Mesothelial cell of epicardium (in vitro differentiated cells): ENCODE results near the gene GPR183. TPM values are rescaled to one million over a fixed set of nuclear protein-coding genes. Genes with fewer than 3 reads are reported as not detected.

Experiments used
- DNase-seq, 2 experiments: peaks; one replicate each; pipeline ENCODE4 v3.0.0; 2021; ENCODE audit warnings: low spot score in 2 of 2; ENCODE audit not compliant: unreplicated experiment in 2 of 2
- H3K27ac Mint-ChIP-seq: 2 replicates; pipeline ENCODE4 v1.8.0; 2021; ENCODE audit warnings: mixed read lengths
- H3K27me3 Mint-ChIP-seq: 2 replicates; pipeline ENCODE4 v1.8.0; 2021; ENCODE audit warnings: low read depth, mixed read lengths
- H3K36me3 Mint-ChIP-seq: 2 replicates; pipeline ENCODE4 v1.8.0; 2021; ENCODE audit warnings: mixed read lengths
- H3K4me1 Mint-ChIP-seq: 2 replicates; pipeline ENCODE4 v1.8.0; 2021; ENCODE audit warnings: mixed read lengths
- H3K4me3 Mint-ChIP-seq: 2 replicates; pipeline ENCODE4 v1.8.0; 2021; ENCODE audit warnings: mild to moderate bottlenecking, moderate library complexity, mixed read lengths
- H3K9me3 Mint-ChIP-seq: 2 replicates; pipeline ENCODE4 v1.8.0; 2021; ENCODE audit warnings: mixed read lengths
- total RNA-seq: library from RNA; stranded (reverse); gene quantifications from 3 replicates; pipeline ENCODE4 v1.2.1, GENCODE V29; 2021
- TF ChIP-seq, protein P1 (sequence below): fragments of 200-600 bp; sonication (generic); IDR thresholded peaks from one replicate; pipeline ENCODE4 v1.5.0; 2021; ENCODE audit warnings: antibody characterized with exemption; ENCODE audit not compliant: unreplicated experiment

The GPR183 gene
- total RNA-seq, 1 donor from 2014 or later = 0.25 TPM

DNA sequence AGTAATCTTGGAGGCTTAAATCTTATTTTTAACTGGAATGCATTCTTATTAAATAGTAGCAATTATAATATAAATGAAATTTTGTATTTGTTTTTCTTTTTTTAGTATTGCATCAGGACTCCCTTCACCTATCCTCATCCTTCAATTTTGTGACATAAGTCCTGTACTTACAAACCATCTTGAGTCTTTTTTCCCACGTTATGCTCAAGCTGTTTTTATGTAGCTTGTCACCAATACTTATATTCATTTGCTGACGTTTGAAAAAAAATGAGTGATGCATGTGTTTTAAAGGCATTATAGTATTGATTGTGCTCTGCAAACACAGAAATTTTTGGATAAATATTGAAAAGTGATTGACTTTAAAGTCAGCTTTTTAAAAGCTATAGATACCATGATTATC lies 49.9 kb downstream of the GPR183 start:
- TF ChIP-seq, protein P1, sequence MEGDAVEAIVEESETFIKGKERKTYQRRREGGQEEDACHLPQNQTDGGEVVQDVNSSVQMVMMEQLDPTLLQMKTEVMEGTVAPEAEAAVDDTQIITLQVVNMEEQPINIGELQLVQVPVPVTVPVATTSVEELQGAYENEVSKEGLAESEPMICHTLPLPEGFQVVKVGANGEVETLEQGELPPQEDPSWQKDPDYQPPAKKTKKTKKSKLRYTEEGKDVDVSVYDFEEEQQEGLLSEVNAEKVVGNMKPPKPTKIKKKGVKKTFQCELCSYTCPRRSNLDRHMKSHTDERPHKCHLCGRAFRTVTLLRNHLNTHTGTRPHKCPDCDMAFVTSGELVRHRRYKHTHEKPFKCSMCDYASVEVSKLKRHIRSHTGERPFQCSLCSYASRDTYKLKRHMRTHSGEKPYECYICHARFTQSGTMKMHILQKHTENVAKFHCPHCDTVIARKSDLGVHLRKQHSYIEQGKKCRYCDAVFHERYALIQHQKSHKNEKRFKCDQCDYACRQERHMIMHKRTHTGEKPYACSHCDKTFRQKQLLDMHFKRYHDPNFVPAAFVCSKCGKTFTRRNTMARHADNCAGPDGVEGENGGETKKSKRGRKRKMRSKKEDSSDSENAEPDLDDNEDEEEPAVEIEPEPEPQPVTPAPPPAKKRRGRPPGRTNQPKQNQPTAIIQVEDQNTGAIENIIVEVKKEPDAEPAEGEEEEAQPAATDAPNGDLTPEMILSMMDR = no peak
- no peaks in the 10 kb centered on the region for H3K27me3 Mint-ChIP-seq

DNA sequence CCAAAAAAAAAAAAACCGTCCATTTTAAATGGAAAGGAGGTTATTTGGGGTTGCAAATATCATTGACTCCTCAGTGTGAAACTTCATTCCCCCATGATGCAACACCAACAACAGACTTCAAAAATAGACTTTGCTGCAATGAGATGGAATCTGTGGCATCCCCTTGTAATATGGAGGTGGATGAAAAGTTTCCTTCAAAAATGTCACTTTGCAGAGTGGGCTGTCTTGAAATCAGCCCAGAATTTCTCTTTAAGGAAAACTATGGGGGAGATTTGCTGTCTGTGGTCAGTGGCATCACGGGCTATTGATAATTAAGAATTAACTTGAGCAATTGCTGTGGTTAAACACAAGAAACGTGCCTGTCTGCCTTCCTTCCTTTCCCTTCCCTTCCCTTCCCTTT lies 50.5 kb downstream of the GPR183 start:
- Mint-ChIP-seq H3K4me3 (no peak overlapping the region), H3K9me3 (no peaks in the 10 kb centered on the region), H3K36me3 (peaks cover 14% of the 10 kb centered on the region), H3K27ac (no peak overlapping the region), H3K4me1 (no peaks in the 10 kb centered on the region), H3K27me3 (no peaks in the 10 kb centered on the region)
- DNase-seq = no peak
- TF ChIP-seq, protein P1 = no peak

More for the DNA sequence above, 49.9 kb downstream of the GPR183 start:
- Mint-ChIP-seq H3K9me3 (no peaks in the 10 kb centered on the region), H3K4me3 (no peak overlapping the region), H3K27ac (no peak overlapping the region), H3K36me3 (peaks cover 14% of the 10 kb centered on the region), H3K4me1 (no peaks in the 10 kb centered on the region)
- DNase-seq = no peak

DNA sequence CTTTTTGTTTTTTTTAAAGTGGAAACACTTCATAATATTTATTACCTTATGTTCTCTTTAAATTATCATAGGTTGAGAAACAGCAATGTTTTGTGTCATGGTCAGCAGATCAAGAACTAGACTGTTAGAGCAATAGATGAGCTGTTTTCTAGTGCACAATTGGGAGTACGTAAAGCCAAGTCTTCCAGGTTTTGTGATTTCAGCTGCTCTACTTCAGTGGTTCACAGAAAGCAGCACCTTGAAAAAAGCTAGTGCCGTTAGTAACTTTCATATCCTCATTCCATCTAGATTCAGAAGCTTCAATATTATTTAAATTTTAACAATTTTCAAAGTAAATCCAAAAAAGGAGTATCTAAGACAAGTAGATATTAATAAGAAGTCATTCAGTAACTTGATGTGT lies 50.9 kb downstream of the GPR183 start:
- Mint-ChIP-seq H3K27me3 (no peaks in the 10 kb centered on the region), H3K36me3 (peaks cover 14% of the 10 kb centered on the region), H3K4me3 (no peak overlapping the region), H3K27ac (no peak overlapping the region), H3K9me3 (no peaks in the 10 kb centered on the region), H3K4me1 (no peaks in the 10 kb centered on the region)
- TF ChIP-seq, protein P1 = no peak
- DNase-seq = no peak

DNA sequence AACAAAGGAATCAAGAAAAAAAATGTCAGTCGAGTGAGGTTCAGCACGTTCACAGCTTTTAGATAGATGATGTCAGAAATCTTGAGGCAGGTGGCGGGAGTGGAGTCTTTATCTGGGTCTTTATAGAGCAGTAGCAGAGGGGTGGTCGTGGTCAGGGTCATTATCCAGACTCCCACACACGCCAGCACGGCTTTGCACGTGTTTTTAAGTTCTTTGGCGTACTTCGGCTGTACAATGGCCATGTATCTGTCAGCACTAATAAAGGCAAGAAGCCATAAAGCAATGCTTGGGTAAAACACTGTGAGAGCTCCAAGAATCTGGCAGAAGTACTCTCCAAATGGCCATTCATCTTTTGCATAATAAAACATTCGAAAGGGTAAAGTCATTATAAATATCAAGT lies 51.9 kb downstream of the GPR183 start:
- TF ChIP-seq, protein P1 = no peak
- H3K36me3 Mint-ChIP-seq = peaks cover 14% of the 10 kb centered on the region
- DNase-seq = no peak
- no peak overlapping the region for H3K27ac Mint-ChIP-seq
- H3K4me1 Mint-ChIP-seq = no peaks in the 10 kb centered on the region
- no peaks in the 10 kb centered on the region for H3K9me3 Mint-ChIP-seq
- no peaks in the 10 kb centered on the region for H3K27me3 Mint-ChIP-seq
- H3K4me3 Mint-ChIP-seq = no peak overlapping the region

DNA sequence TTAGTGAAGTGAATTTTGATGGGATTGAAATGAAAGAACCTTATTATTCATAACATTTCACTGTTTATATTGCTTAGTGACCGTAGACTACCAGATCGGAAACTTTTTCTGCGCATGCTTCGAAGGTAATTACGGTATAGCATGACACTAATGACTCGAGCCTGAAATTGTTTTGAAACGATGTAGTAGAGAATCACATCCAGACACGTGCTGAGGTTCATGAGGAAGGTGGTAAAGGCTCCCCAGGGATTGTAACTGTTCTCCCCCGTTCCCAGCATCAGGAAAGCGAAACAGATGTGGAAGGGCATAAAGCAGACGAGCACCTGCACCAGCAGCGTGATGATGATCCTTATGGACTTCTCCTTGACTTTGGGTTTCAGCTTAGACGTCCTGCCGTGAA lies 52.4 kb downstream of the GPR183 start:
- Mint-ChIP-seq H3K36me3 (peaks cover 13% of the 10 kb centered on the region), H3K27me3 (no peaks in the 10 kb centered on the region), H3K9me3 (no peaks in the 10 kb centered on the region), H3K4me3 (no peak overlapping the region), H3K4me1 (no peaks in the 10 kb centered on the region), H3K27ac (no peak overlapping the region)
- no peak for DNase-seq
- TF ChIP-seq, protein P1 = no peak

DNA sequence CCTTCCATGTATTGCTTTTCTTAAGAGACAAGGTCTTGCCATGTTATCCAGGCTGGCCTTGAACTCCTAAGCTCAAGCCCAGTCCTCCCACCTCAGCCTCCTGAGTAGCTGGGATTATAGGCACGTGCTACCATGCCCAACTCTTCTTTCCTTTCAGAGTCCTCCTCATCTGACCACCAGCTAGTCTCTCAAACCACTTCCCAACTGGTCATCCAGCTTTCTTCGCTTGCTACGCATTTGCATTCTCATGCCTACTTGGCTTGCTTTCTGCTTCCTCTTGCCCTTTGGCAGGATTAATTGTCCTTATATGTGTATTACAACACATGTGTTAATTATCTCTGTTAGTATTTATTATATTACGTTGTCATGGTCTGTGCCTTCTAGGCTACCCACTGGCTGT lies 55.3 kb downstream of the GPR183 start:
- H3K27ac Mint-ChIP-seq = no peak overlapping the region

More for the DNA sequence above, 55.3 kb downstream of the GPR183 start:
- no peak overlapping the region for H3K4me3 Mint-ChIP-seq
- no peaks in the 10 kb centered on the region for H3K27me3 Mint-ChIP-seq
- no peaks in the 10 kb centered on the region for H3K4me1 Mint-ChIP-seq
- TF ChIP-seq, protein P1 = no peak
- no peak for DNase-seq
- peaks cover 31% of the 10 kb centered on the region for H3K36me3 Mint-ChIP-seq
- peaks cover 6% of the 10 kb centered on the region for H3K9me3 Mint-ChIP-seq
